Measurements from ENCODE around the gene ARHGAP28. TPM values are rescaled to one million over a fixed set of nuclear protein-coding genes. Genes with fewer than 3 reads are reported as not detected.
"Not testable (repeated sequence)": the region's sequence is repeated elsewhere in the genome, so short reads cannot be mapped to it uniquely, and the experiment has no call there.

Gene ARHGAP28
- total RNA-seq, 3 donors from 2014 or later = 2.0 to 6.8 (median 2.6) TPM

GRCh38 chr18:6819332-6819731, 89.8 kb downstream of the ARHGAP28 start:
- DNase-seq (no peak), ATAC-seq (no peak)
- intact Hi-C loops (cut with DNase I, micrococcal nuclease) = no loop called here
- TF ChIP-seq CTCF (IDR thresholded peaks at IDR 0.05) = no peak
- H3K9me3 ChIP-seq = no peaks in the 10 kb centered on the region
- H3K4me3 ChIP-seq = no peak overlapping the region
- H3K36me3 ChIP-seq (ENCODE audit: low read depth) = no peaks in the 10 kb centered on the region
- H3K4me1 ChIP-seq (ENCODE audit: low read depth) = no peaks in the 10 kb centered on the region

GRCh38 chr18:6820314-6820713, 90.8 kb downstream of the ARHGAP28 start:
- Histone ChIP-seq H3K9me3 (no peaks in the 10 kb centered on the region), H3K4me3 (no peak overlapping the region), H3K36me3 (ENCODE audit: low read depth) (no peaks in the 10 kb centered on the region), H3K4me1 (ENCODE audit: low read depth) (no peaks in the 10 kb centered on the region)
- TF ChIP-seq CTCF (IDR thresholded peaks at IDR 0.05) = no peak
- DNase-seq = no peak
- no peak for ATAC-seq
- intact Hi-C loops (cut with DNase I, micrococcal nuclease) = no loop called here

- TF ChIP-seq CTCF (IDR thresholded peaks at IDR 0.05) = no peak
- Histone ChIP-seq H3K4me3 (no peak overlapping the region), H3K9me3 (no peaks in the 10 kb centered on the region), H3K36me3 (ENCODE audit: low read depth) (no peaks in the 10 kb centered on the region), H3K4me1 (ENCODE audit: low read depth) (no peaks in the 10 kb centered on the region)
- ATAC-seq (no peak), DNase-seq (no peak)
- intact Hi-C loops (cut with DNase I, micrococcal nuclease) = no loop called here
These were observed 91.8 kb downstream of the ARHGAP28 start for GRCh38 chr18:6821356-6821755.

GRCh38 chr18:6827161-6827560, 97.6 kb downstream of the ARHGAP28 start:
- intact Hi-C loops (cut with DNase I, micrococcal nuclease) = not testable (repeated sequence)

GRCh38 chr18:6827566-6827965, 98.0 kb downstream of the ARHGAP28 start:
- H3K4me3 ChIP-seq; DNase-seq; ATAC-seq; H3K9me3 ChIP-seq; H3K36me3 ChIP-seq (ENCODE audit: low read depth); intact Hi-C loops (cut with DNase I, micrococcal nuclease); H3K4me1 ChIP-seq (ENCODE audit: low read depth): not testable (repeated sequence)

More at GRCh38 chr18:6827161-6827560, 97.6 kb downstream of the ARHGAP28 start:
- not testable (repeated sequence) for H3K4me3 ChIP-seq; H3K9me3 ChIP-seq; DNase-seq; ATAC-seq; H3K36me3 ChIP-seq (ENCODE audit: low read depth); H3K4me1 ChIP-seq (ENCODE audit: low read depth)

GRCh38 chr18:6830916-6831315, 101.4 kb downstream of the ARHGAP28 start:
- DNase-seq (no peak), ATAC-seq (no peak)
- Histone ChIP-seq H3K36me3 (ENCODE audit: low read depth) (no peaks in the 10 kb centered on the region), H3K4me3 (no peak overlapping the region), H3K9me3 (no peaks in the 10 kb centered on the region), H3K4me1 (ENCODE audit: low read depth) (no peaks in the 10 kb centered on the region)
- TF ChIP-seq CTCF (IDR thresholded peaks at IDR 0.05) = no peak
- intact Hi-C loops (cut with DNase I, micrococcal nuclease) = no loop called here

GRCh38 chr18:6835345-6835744, 105.8 kb downstream of the ARHGAP28 start:
- intact Hi-C loops (cut with DNase I, micrococcal nuclease) = no loop called here
- ATAC-seq = no peak

More at GRCh38 chr18:6835345-6835744, 105.8 kb downstream of the ARHGAP28 start:
- Histone ChIP-seq H3K4me1 (ENCODE audit: low read depth) (no peaks in the 10 kb centered on the region), H3K4me3 (no peak overlapping the region), H3K36me3 (ENCODE audit: low read depth) (no peaks in the 10 kb centered on the region), H3K9me3 (no peaks in the 10 kb centered on the region)
- DNase-seq = no peak
- no peak for TF ChIP-seq CTCF (IDR thresholded peaks at IDR 0.05)

Measured in mucosa of descending colon (tissue), 3 donors.